NCI-H2107 treated with DMSO at 0.1 percent for 48 hours (cell line): Measurements from ENCODE around the gene MAGI2.

Experiments
- DNase-seq: peaks from one replicate; lab custom pipeline; 2025; ENCODE audit not compliant: unreplicated experiment; lab: John Stamatoyannopoulos, UW

The MAGI2 gene

GRCh38 chr7:78679112-78679876 lies 774.2 kb downstream of the MAGI2 start:
- no peak for DNase-seq

DNA sequence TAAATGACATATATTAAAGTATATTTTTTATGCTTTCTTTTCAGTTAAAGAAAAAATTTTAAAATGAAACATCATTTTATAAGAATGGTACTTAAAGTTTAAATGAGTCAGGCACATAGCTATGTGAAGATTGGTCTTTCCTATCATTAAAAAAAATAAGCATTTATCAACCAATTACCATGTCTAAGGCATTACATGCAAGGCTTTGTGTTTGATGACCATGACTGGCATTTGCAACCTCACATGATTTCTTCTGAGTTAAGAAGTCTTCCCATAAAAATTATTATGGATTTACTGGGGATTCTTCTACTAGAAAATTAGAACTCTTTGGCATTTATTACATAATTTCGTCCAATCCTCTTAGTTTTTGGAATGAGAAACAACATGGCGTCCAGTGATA lies 776.1 kb downstream of the MAGI2 start:
- DNase-seq, result no peak

GRCh38 chr7:78675511-78675910 lies 778.0 kb downstream of the MAGI2 start:
- no peak for DNase-seq

DNA sequence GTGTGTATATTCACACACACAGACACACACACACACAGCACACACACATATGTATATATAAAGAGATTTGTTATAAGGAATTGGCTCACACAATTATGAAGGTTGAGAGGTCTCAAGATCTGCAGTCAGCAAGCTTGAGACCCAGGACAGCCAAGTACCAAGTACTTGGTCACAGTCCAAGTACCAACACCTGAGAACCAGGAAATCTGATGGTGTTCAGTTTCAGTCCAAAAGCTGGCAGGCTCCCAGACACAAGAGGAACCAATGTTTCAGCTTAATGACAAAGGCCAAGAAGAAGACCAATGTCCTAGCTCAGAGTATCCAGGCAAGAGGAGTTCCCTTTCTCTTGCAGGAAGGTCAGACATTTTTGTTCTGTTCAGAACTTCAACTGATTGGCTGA lies 780.2 kb downstream of the MAGI2 start:
- no peak for DNase-seq

DNA sequence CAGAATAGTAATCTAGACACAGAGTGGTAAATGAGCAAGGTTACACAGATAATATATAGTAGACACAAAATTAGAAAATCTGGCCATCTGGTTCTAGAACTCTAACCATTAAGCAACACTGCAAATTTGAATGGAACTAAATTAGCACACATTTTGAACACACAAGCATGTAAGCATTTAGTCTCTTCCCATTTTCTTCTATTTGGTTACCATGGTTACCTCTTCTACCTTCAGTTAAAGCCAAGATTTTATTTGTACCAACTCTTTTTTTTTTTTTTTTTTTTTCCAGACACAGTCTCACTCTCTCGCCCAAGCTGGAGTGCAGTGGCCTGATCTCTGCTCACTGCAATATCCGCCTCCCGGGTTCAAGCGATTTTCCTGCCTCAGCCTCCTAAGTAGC lies 790.5 kb downstream of the MAGI2 start:
- no peak for DNase-seq

DNA sequence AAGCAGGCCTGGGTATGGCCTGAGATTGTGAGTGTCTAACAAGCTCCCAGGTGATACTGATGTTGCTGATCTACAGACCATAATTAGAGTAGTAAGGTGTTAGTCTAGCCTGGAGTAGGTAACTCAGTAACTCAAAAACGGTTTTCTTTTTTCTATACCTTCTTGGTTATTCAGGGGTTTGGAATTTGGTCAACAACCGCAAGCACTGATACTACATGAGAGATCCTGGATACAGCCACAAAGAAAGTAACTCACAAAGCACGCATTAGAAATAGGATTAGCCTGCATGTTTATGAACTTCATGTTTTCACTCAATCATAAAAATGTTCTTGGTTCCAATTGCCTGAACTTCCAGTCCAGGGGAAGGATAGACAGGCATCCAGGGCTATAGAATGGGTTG lies 803.5 kb downstream of the MAGI2 start:
- no peak for DNase-seq

DNA sequence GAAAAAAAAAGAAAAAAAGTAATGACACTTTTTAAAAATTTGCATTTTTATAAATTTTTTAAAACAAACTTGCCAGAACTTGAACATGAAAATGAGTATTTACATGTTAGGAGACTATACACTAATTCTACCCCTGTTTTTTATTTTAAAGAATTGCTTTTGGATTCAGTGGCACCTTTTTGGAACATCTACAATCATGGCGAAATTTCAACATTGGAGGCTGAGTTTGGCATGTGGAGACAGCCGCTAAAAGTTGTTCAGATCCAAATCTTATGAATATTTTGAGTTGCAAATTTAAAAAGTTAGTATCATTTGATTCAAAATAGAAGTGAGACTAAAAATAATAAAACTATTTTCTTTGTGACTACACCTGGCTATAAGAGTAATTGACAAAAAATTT lies 804.2 kb downstream of the MAGI2 start:
- no peak for DNase-seq

DNA sequence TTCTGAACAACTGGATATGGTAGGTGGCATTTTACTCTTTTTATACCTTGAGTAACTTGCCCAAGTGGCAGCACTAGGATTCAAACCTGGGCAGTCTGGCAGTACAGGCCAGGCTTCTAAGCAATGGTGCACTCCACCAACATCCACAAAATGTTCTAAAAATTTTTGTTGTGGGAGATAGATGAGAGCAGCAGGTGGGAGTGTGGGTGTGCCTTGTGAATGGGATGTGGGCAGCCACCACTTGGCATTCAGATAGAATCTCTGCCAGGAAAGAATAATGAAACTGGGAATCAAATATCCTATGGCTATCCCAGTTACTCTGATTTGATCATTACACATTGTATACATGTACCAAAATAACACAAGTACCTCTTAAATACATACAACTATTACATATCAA lies 810.7 kb downstream of the MAGI2 start:
- no peak for DNase-seq

DNA sequence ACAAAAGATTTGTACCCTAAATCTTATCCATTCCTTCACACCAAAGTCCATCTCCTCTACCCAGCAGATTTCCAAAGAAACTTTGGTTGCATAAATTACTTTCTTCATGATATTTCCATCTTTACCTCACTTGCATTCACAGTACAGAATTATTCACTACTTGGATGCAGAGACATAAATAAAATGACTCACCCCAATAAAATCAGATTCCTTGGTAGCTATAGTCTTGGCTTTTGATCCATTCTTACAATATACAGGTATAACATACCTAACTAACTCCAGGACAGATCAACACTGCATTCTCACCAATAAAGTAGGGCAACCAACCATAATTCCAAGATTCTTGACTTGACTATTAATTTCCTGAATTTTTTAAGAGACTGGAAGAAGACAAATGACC lies 815.1 kb downstream of the MAGI2 start:
- DNase-seq, result no peak

DNA sequence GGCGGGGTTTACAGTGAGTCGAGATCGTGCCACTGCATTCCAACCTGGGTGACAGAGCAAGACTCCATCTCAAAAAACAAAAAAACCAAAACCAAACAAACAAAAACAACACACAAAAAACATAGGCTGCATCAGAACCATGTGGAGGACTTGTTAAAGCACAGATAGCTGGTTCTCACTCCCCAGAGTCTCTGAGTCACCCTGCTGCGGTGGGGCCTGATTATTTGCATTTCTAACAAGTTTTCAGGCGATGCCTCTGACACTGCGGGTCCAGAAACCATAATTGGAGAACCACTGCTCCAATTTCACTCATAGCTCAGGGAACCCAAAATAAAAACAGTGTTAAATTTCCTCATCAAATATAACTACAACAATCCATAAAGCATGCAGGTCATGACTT lies 816.7 kb downstream of the MAGI2 start:
- no peak for DNase-seq

GRCh38 chr7:78635026-78635793 lies 818.3 kb downstream of the MAGI2 start:
- no peak for DNase-seq

GRCh38 chr7:78634093-78634492 lies 819.4 kb downstream of the MAGI2 start:
- DNase-seq, result no peak

- DNase-seq, result no peak
Measured at GRCh38 chr7:78620920-78621319, 832.5 kb downstream of the MAGI2 start.

GRCh38 chr7:78616539-78616938 lies 836.9 kb downstream of the MAGI2 start:
- DNase-seq, result no peak

DNA sequence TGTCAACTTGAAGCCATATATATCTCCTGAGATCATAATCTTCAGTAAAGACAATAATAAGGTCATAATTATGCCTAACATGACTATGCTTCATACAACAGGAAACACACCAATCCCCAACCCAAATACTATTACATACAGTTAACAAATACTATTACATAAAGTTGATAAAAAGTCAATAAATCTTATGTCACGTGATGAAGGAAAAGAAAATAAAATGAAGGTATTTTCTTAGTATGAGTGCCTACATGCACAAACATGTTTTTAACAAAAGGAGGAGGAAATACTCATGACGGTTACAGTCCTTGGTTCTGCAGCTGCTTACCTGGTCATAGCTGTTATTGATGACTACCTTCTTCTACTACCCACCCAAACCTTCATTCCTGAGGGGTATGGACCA lies 844.2 kb downstream of the MAGI2 start:
- DNase-seq, result no peak

DNA sequence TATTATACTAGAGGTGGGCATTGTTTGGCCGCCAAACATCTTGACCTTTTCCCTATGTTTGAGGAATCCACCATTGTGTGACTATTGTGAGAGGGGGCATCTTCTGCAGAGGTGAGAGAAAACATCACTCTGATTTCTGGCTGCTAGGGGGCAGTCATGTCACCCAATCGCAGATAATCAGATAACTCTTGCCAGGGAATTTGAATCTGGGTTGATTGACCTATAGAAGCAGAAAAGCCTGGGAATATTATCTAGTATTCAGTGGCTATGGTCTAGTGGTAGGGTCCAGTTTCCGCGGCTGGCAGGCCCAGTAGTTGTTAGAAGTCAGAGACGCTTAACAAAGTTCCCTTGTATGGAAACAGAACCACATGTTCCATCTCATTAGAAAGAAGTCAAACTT lies 846.4 kb downstream of the MAGI2 start:
- no peak for DNase-seq

DNA sequence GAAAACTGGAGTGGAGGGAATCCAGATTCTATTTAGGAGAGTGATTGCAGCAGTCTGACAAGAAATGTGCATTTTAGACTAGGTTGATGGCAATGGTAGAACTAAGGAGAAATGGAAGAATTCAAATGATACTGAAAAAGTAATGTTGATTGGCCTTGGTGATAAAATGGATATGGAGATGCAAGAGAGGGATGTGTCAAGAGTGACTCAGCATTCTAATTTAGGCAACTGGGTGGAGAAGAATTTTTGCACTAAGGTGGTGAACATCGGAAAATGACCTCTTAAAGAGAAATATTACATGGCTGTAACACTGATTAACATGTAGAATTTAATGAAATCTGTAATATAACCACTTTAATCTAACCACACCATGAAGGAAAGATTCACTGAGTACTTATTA lies 848.3 kb downstream of the MAGI2 start:
- DNase-seq, result no peak

DNA sequence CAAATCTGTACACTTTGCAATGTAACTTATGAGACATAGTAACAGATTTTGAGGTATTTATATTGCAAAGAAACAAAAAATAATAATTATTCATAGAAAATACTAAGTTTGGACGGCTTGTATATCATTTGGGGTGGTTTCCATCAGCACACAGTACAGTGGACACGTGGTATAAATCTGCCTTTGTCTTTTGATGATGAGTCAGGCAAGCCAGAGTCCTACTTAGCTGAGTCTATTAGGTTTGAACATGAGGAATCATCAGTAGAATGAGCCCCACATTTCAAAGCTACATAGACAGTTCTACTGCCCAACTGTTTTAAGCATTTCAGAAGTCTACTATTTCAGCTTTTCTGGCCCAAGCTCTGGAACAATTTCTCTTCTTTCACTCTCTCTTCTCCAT lies 851.7 kb downstream of the MAGI2 start:
- no peak for DNase-seq

GRCh38 chr7:78594156-78594555 lies 859.3 kb downstream of the MAGI2 start:
- DNase-seq, result no peak

GRCh38 chr7:78588393-78588792 lies 865.1 kb downstream of the MAGI2 start:
- no peak for DNase-seq

- DNase-seq, result no peak
Measured at GRCh38 chr7:78587443-78588044, 865.9 kb downstream of the MAGI2 start.

- DNase-seq, result no peak
Measured at GRCh38 chr7:78585980-78586379, 867.5 kb downstream of the MAGI2 start.
